Activated naive CD8-positive, alpha-beta T cell treated with anti-CD3 and anti-CD28 coated beads, Interleukin-2, amount 10 ng/mL, durations not matched to agents 7 days and 5 days (primary cell): ENCODE results near the gene ZSCAN5A. TPM values are rescaled to one million over a fixed set of nuclear protein-coding genes. Genes with fewer than 3 reads are reported as not detected.
"Not testable (repeated sequence)": the region's sequence is repeated elsewhere in the genome, so short reads cannot be mapped to it uniquely, and the experiment has no call there.

Experiments used
- ATAC-seq: fragments of 150-1000 bp; cut with Tn5 transposase; one replicate; pipeline ENCODE4 v1.10.0; 2021; ENCODE audit warnings: low read depth, moderate library complexity
- POLR2A ChIA-PET: fragments of 350-600 bp; sonication (Branson Sonifier 250); formaldehyde crosslinking; loops from one replicate; lab custom pipeline; 2021; ENCODE audit warnings: antibody characterized with exemption; lab: Charles Lee
- DNase-seq: peaks from one replicate; pipeline ENCODE4 v3.0.0; 2021
- H3K27ac Mint-ChIP-seq: one replicate; pipeline ENCODE4 v1.8.0; 2022; ENCODE audit warnings: mild to moderate bottlenecking, mixed read lengths
- H3K27me3 Mint-ChIP-seq: one replicate; pipeline ENCODE4 v1.8.0; 2022; ENCODE audit warnings: mild to moderate bottlenecking, moderate library complexity, mixed read lengths
- H3K36me3 Mint-ChIP-seq: one replicate; pipeline ENCODE4 v1.8.0; 2021; ENCODE audit warnings: mild to moderate bottlenecking, mixed read lengths
- H3K4me1 Mint-ChIP-seq: one replicate; pipeline ENCODE4 v1.8.0; 2021; ENCODE audit warnings: mixed read lengths
- H3K4me3 Mint-ChIP-seq: one replicate; pipeline ENCODE4 v1.8.0; 2022; ENCODE audit warnings: mild to moderate bottlenecking, moderate library complexity, mixed read lengths
- H3K9me3 Mint-ChIP-seq: one replicate; pipeline ENCODE4 v1.8.0; 2021; ENCODE audit warnings: mixed read lengths
- total RNA-seq, 2 experiments: library from RNA; stranded (reverse); gene quantifications; one replicate each; pipeline ENCODE4 v1.2.3, GENCODE V29; 2021

ZSCAN5A gene
- total RNA-seq = 10 to 100 TPM in 1 of 2 experiments, 1 to 10 TPM in 1; 9.7 to 11.7 TPM

- Mint-ChIP-seq H3K36me3 (peaks cover 14% of the 10 kb centered on the region), H3K9me3 (no peaks in the 10 kb centered on the region), H3K4me1 (peaks cover 16% of the 10 kb centered on the region), H3K27me3 (no peaks in the 10 kb centered on the region), H3K4me3 (peak within 1 kb of the TSS; percentile 99), H3K27ac (peak within 1 kb of the TSS; percentile 98)
- POLR2A ChIA-PET = interaction anchor here (0.5 to 1.5 kb wide), 7 partner anchors 19 to 926 kb away, joined by 3 to 5 read pairs (median 3); partner anchors contain the start of gene ZNF805
- DNase-seq = peak; percentile 95
- peak; percentile 82 for ATAC-seq
These were observed at the start of gene ZSCAN5A for GRCh38 chr19:56314381-56315076. ZSCAN5A (minus strand) TSS chr19:56314839; CDS start chr19:56225046, 89,793 bp downstream.

- ATAC-seq (no peak), DNase-seq (no peak)
- Mint-ChIP-seq H3K27me3 (no peaks in the 10 kb centered on the region), H3K4me1 (no peaks in the 10 kb centered on the region), H3K36me3 (peaks cover 7% of the 10 kb centered on the region), H3K9me3 (peaks cover 38% of the 10 kb centered on the region), H3K4me3 (no peak overlapping the region), H3K27ac (no peak overlapping the region)
- POLR2A ChIA-PET = no interaction called here
These were observed 46.2 kb upstream of the ZSCAN5A start for GRCh38 chr19:56360841-56361240.

- H3K9me3 Mint-ChIP-seq = peaks cover 23% of the 10 kb centered on the region
- DNase-seq (no peak), ATAC-seq (no peak)
- no peaks in the 10 kb centered on the region for H3K4me1 Mint-ChIP-seq
- POLR2A ChIA-PET = no interaction called here
- H3K36me3 Mint-ChIP-seq = peaks cover 5% of the 10 kb centered on the region
- no peak overlapping the region for H3K4me3 Mint-ChIP-seq
- no peaks in the 10 kb centered on the region for H3K27me3 Mint-ChIP-seq
- no peak overlapping the region for H3K27ac Mint-ChIP-seq
These were observed 42.3 kb upstream of the ZSCAN5A start for GRCh38 chr19:56356944-56357343.

GRCh38 chr19:56355517-56355916 lies 40.9 kb upstream of the ZSCAN5A start:
- DNase-seq (no peak), ATAC-seq (no peak)
- POLR2A ChIA-PET = no interaction called here
- H3K9me3 Mint-ChIP-seq = peaks cover 19% of the 10 kb centered on the region
- no peaks in the 10 kb centered on the region for H3K27me3 Mint-ChIP-seq
- H3K27ac Mint-ChIP-seq = no peak overlapping the region
- peaks cover 3% of the 10 kb centered on the region for H3K36me3 Mint-ChIP-seq
- H3K4me1 Mint-ChIP-seq = no peaks in the 10 kb centered on the region
- no peak overlapping the region for H3K4me3 Mint-ChIP-seq

- Mint-ChIP-seq H3K4me1 (no peaks in the 10 kb centered on the region), H3K9me3 (no peaks in the 10 kb centered on the region), H3K27me3 (no peaks in the 10 kb centered on the region), H3K36me3 (no peaks in the 10 kb centered on the region), H3K27ac (no peak overlapping the region), H3K4me3 (no peak overlapping the region)
- ATAC-seq (no peak), DNase-seq (no peak)
- POLR2A ChIA-PET = no interaction called here
These were observed 36.6 kb upstream of the ZSCAN5A start for GRCh38 chr19:56351208-56351607.

- Mint-ChIP-seq H3K36me3 (no peaks in the 10 kb centered on the region), H3K4me3 (no peak overlapping the region), H3K27me3 (no peaks in the 10 kb centered on the region), H3K9me3 (no peaks in the 10 kb centered on the region), H3K27ac (no peak overlapping the region), H3K4me1 (no peaks in the 10 kb centered on the region)
- ATAC-seq (no peak), DNase-seq (no peak)
- POLR2A ChIA-PET = no interaction called here
These were observed 35.9 kb upstream of the ZSCAN5A start for GRCh38 chr19:56350416-56351045.

GRCh38 chr19:56348289-56348877 lies 33.7 kb upstream of the ZSCAN5A start:
- no peaks in the 10 kb centered on the region for H3K9me3 Mint-ChIP-seq
- no peak overlapping the region for H3K27ac Mint-ChIP-seq
- POLR2A ChIA-PET = no interaction called here
- H3K36me3 Mint-ChIP-seq = no peaks in the 10 kb centered on the region
- no peaks in the 10 kb centered on the region for H3K4me1 Mint-ChIP-seq
- ATAC-seq (no peak), DNase-seq (no peak)
- no peak overlapping the region for H3K4me3 Mint-ChIP-seq
- no peaks in the 10 kb centered on the region for H3K27me3 Mint-ChIP-seq

GRCh38 chr19:56347163-56347778 lies 32.6 kb upstream of the ZSCAN5A start:
- Mint-ChIP-seq H3K4me3 (no peak overlapping the region), H3K27me3 (no peaks in the 10 kb centered on the region), H3K36me3 (no peaks in the 10 kb centered on the region), H3K27ac (no peak overlapping the region), H3K4me1 (no peaks in the 10 kb centered on the region), H3K9me3 (peaks cover 7% of the 10 kb centered on the region)
- POLR2A ChIA-PET = no interaction called here
- no peak for DNase-seq
- no peak for ATAC-seq

- H3K27ac Mint-ChIP-seq = no peak overlapping the region
These were observed 27.3 kb upstream of the ZSCAN5A start for GRCh38 chr19:56341948-56342347.

GRCh38 chr19:56339031-56339430 lies 24.4 kb upstream of the ZSCAN5A start:
- ATAC-seq, H3K36me3 Mint-ChIP-seq, H3K27me3 Mint-ChIP-seq, H3K4me1 Mint-ChIP-seq, POLR2A ChIA-PET, H3K27ac Mint-ChIP-seq, DNase-seq, H3K4me3 Mint-ChIP-seq: not testable (repeated sequence)
- H3K9me3 Mint-ChIP-seq = peaks cover 18% of the 10 kb centered on the region

More at GRCh38 chr19:56341948-56342347, 27.3 kb upstream of the ZSCAN5A start:
- POLR2A ChIA-PET = no interaction called here
- Mint-ChIP-seq H3K27me3 (no peaks in the 10 kb centered on the region), H3K9me3 (peaks cover 17% of the 10 kb centered on the region), H3K4me3 (no peak overlapping the region), H3K36me3 (no peaks in the 10 kb centered on the region), H3K4me1 (no peaks in the 10 kb centered on the region)
- ATAC-seq = no peak
- DNase-seq = no peak

- H3K27ac Mint-ChIP-seq, ATAC-seq, POLR2A ChIA-PET, H3K4me3 Mint-ChIP-seq, DNase-seq, H3K27me3 Mint-ChIP-seq, H3K36me3 Mint-ChIP-seq, H3K4me1 Mint-ChIP-seq: not testable (repeated sequence)
- peaks cover 11% of the 10 kb centered on the region for H3K9me3 Mint-ChIP-seq
These were observed 22.4 kb upstream of the ZSCAN5A start for GRCh38 chr19:56337077-56337476.

GRCh38 chr19:56335371-56335770 lies 20.7 kb upstream of the ZSCAN5A start:
- H3K27ac Mint-ChIP-seq, H3K4me1 Mint-ChIP-seq, DNase-seq, H3K36me3 Mint-ChIP-seq, ATAC-seq, H3K9me3 Mint-ChIP-seq, H3K27me3 Mint-ChIP-seq, H3K4me3 Mint-ChIP-seq, POLR2A ChIA-PET: not testable (repeated sequence)

GRCh38 chr19:56333506-56333905 lies 18.9 kb upstream of the ZSCAN5A start:
- DNase-seq = no peak
- H3K36me3 Mint-ChIP-seq = no peaks in the 10 kb centered on the region
- H3K9me3 Mint-ChIP-seq = peaks cover 3% of the 10 kb centered on the region
- H3K27me3 Mint-ChIP-seq = peaks cover 2% of the 10 kb centered on the region
- no peaks in the 10 kb centered on the region for H3K4me1 Mint-ChIP-seq
- ATAC-seq = no peak
- H3K4me3 Mint-ChIP-seq = no peak overlapping the region
- POLR2A ChIA-PET = interaction anchor here (1.2 kb wide), 2 partner anchors 19 to 80 kb away, joined by 5 to 10 read pairs; partner anchors contain the start of gene ZSCAN5A
- no peak overlapping the region for H3K27ac Mint-ChIP-seq
